Upper lobe of right lung (tissue), 1 donor: ENCODE measurements around the gene FBXO34. TPM values are rescaled to one million over a fixed set of nuclear protein-coding genes. Genes with fewer than 3 reads are reported as not detected.
A peak's percentile ranks its signal among the peaks of the same experiment; 100 is the strongest.

ENCODE experiments used
- ATAC-seq: fragments of 200-7000 bp; cut with Tn5 transposase; one replicate; pipeline ENCODE4 v1.9.1; 2020; ENCODE audit warnings: mild to moderate bottlenecking, moderate library complexity
- DNase-seq: peaks from one replicate; pipeline ENCODE4 v3.0.0-alpha.2; 2020
- H3K27ac ChIP-seq: fragments of 200-600 bp; one replicate; pipeline ENCODE4 v1.8.0; 2022
- H3K27me3 ChIP-seq: fragments of 200-600 bp; one replicate; pipeline ENCODE4 v1.8.0; 2022; ENCODE audit warnings: mild to moderate bottlenecking
- H3K36me3 ChIP-seq: fragments of 200-600 bp; one replicate; pipeline ENCODE4 v1.8.0; 2022
- H3K4me1 ChIP-seq: fragments of 200-600 bp; one replicate; pipeline ENCODE4 v1.8.0; 2022
- H3K4me3 ChIP-seq: fragments of 200-600 bp; one replicate; pipeline ENCODE4 v1.8.0; 2022; ENCODE audit warnings: mild to moderate bottlenecking
- H3K9me3 ChIP-seq: fragments of 200-600 bp; one replicate; pipeline ENCODE4 v1.8.0; 2022
- CTCF ChIP-seq: fragments of 200-600 bp; IDR thresholded peaks from one replicate; pipeline ENCODE4 v1.8.0; 2022; ENCODE audit warnings: antibody characterized with exemption
- intact Hi-C: fragments of 100-400 bp; cut with DNase I; formaldehyde crosslinking; loops from one replicate; pipeline ENCODE4 v1.11.0; 2022
- total RNA-seq: library from RNA; stranded (reverse); fragmentation: NEBNext Ultra II Directional; extraction: Animal tissue kit (Norgen Biotek cat#: 25700); gene quantifications from one replicate; pipeline ENCODE4 v1.2.1, GENCODE V29; 2021
- donor health status: DM: no; HTN: yes; CAD: no; lungs with severe emphysema.

Gene FBXO34
- total RNA-seq, 1 donor from 2014 or later: 29.2 TPM

GRCh38 chr14:55255979-55256378 lies 15.2 kb upstream of the FBXO34 start:
- Histone ChIP-seq H3K9me3 (no peaks in the 10 kb centered on the region), H3K27ac (no peak overlapping the region), H3K4me1 (no peaks in the 10 kb centered on the region), H3K36me3 (no peaks in the 10 kb centered on the region), H3K4me3 (no peak overlapping the region), H3K27me3 (no peaks in the 10 kb centered on the region)
- intact Hi-C loops: no loop called here
- ATAC-seq: no peak
- TF ChIP-seq CTCF: no peak
- DNase-seq: no peak

- Histone ChIP-seq H3K9me3 (no peaks in the 10 kb centered on the region), H3K4me3 (no peak overlapping the region), H3K4me1 (no peaks in the 10 kb centered on the region), H3K27ac (no peak overlapping the region), H3K27me3 (no peaks in the 10 kb centered on the region), H3K36me3 (no peaks in the 10 kb centered on the region)
- DNase-seq (no peak), ATAC-seq (no peak)
- intact Hi-C loops: no loop called here
- TF ChIP-seq CTCF: no peak
Measured at GRCh38 chr14:55256586-55256985, 14.6 kb upstream of the FBXO34 start.

GRCh38 chr14:55265197-55265596 lies 6.0 kb upstream of the FBXO34 start:
- TF ChIP-seq CTCF: no peak
- ATAC-seq: peak; percentile 33
- intact Hi-C loops: no loop called here

GRCh38 chr14:55267820-55268219 lies 3.4 kb upstream of the FBXO34 start:
- Histone ChIP-seq H3K4me3 (no peak overlapping the region), H3K9me3 (no peaks in the 10 kb centered on the region), H3K27me3 (no peaks in the 10 kb centered on the region), H3K36me3 (no peaks in the 10 kb centered on the region), H3K27ac (no peak overlapping the region), H3K4me1 (peaks cover 12% of the 10 kb centered on the region)
- intact Hi-C loops: no loop called here
- TF ChIP-seq CTCF: no peak
- no peak for DNase-seq
- no peak for ATAC-seq

More at GRCh38 chr14:55265197-55265596, 6.0 kb upstream of the FBXO34 start:
- DNase-seq: no peak
- Histone ChIP-seq H3K9me3 (no peaks in the 10 kb centered on the region), H3K4me3 (no peak overlapping the region), H3K27me3 (no peaks in the 10 kb centered on the region), H3K36me3 (no peaks in the 10 kb centered on the region), H3K4me1 (peaks cover 5% of the 10 kb centered on the region), H3K27ac (no peak overlapping the region)

- intact Hi-C loops: no loop called here
- no peak for TF ChIP-seq CTCF
- peaks cover 38% of the 10 kb centered on the region for H3K4me1 ChIP-seq
Measured at GRCh38 chr14:55271572-55272298, 514 bp downstream of the FBXO34 start.

More at GRCh38 chr14:55271572-55272298, 514 bp downstream of the FBXO34 start:
- peak; percentile 86 for DNase-seq
- Histone ChIP-seq H3K36me3 (no peaks in the 10 kb centered on the region), H3K4me3 (peak overlapping the region; percentile 78), H3K27ac (peak overlapping the region; percentile 93), H3K27me3 (no peaks in the 10 kb centered on the region), H3K9me3 (no peaks in the 10 kb centered on the region)
- peak; percentile 63 for ATAC-seq
